Stimulated activated CD4-positive, alpha-beta T cell treated with anti-CD3 and anti-CD28 coated beads, Interleukin-15, amount 100 ng/mL, for 48 hours (primary cell): ENCODE measurements around the gene NFASC.

Source experiments
- DNase-seq, 2 donors: peaks; one replicate each; pipeline ENCODE4 v3.0.0-alpha.2; 2020; ENCODE audit warnings: low read depth in 2 of 2

Gene NFASC

GRCh38 chr1:204889681-204890383 is 19.2 kb downstream of the NFASC start:
- DNase-seq, result no peak

GRCh38 chr1:204891860-204892259 is 21.2 kb downstream of the NFASC start:
- DNase-seq, result no peak

- DNase-seq, result no peak
Measured at GRCh38 chr1:204894031-204894430, 23.4 kb downstream of the NFASC start.

GRCh38 chr1:204894606-204895005 is 23.9 kb downstream of the NFASC start:
- DNase-seq, result no peak

GRCh38 chr1:204896023-204896422 is 25.4 kb downstream of the NFASC start:
- no peak for DNase-seq

GRCh38 chr1:204896787-204897469 is 26.3 kb downstream of the NFASC start:
- no peak for DNase-seq

- DNase-seq, result no peak
Measured at GRCh38 chr1:204900721-204901120, 30.1 kb downstream of the NFASC start.

GRCh38 chr1:204902671-204903070 is 32.0 kb downstream of the NFASC start:
- DNase-seq, result no peak

GRCh38 chr1:204904228-204904810 is 33.7 kb downstream of the NFASC start:
- DNase-seq, result no peak

- DNase-seq, result no peak
Measured at GRCh38 chr1:204909109-204909508, 38.4 kb downstream of the NFASC start.

GRCh38 chr1:204915861-204916495 is 45.3 kb downstream of the NFASC start:
- DNase-seq, result no peak

GRCh38 chr1:204917802-204918201 is 47.1 kb downstream of the NFASC start:
- DNase-seq, result no peak

- DNase-seq, result no peak
Measured at GRCh38 chr1:204920511-204920910, 49.8 kb downstream of the NFASC start.

- no peak for DNase-seq
Measured at GRCh38 chr1:204920967-204921366, 50.3 kb downstream of the NFASC start.

- no peak for DNase-seq
Measured at GRCh38 chr1:204921855-204922516, 51.3 kb downstream of the NFASC start.

- DNase-seq, result no peak
Measured at GRCh38 chr1:204923201-204923600, 52.5 kb downstream of the NFASC start.

GRCh38 chr1:204923626-204924012 is 53.0 kb downstream of the NFASC start:
- no peak for DNase-seq

- DNase-seq, result no peak
Measured at GRCh38 chr1:204924013-204924759, 53.5 kb downstream of the NFASC start.

GRCh38 chr1:204925701-204926100 is 55.0 kb downstream of the NFASC start:
- DNase-seq, result no peak

- DNase-seq, result no peak
Measured at GRCh38 chr1:204927673-204928641, 57.3 kb downstream of the NFASC start.
